Esophagus (tissue), 2 donors: ENCODE results near the gene PLCXD1. TPM values are rescaled to one million over a fixed set of nuclear protein-coding genes. Genes with fewer than 3 reads are reported as not detected.
"Not testable (repeated sequence)": the region's sequence is repeated elsewhere in the genome, so short reads cannot be mapped to it uniquely, and the experiment has no call there.

Source experiments
- H3K27ac ChIP-seq, 2 donors: one replicate each; pipeline ENCODE4 v1.5.1; 2013; ENCODE audit warnings: low read depth in 2 of 2, mild to moderate bottlenecking in 2 of 2, inconsistent platforms in 1 of 2, low read length in 1 of 2, moderate library complexity in 1 of 2
- H3K27me3 ChIP-seq, 2 donors: one replicate each; pipeline ENCODE4 v1.6.1; 2013; ENCODE audit warnings: low read length in 2 of 2, control low read depth in 1 of 2, mild to moderate bottlenecking in 1 of 2; ENCODE audit not compliant: insufficient read depth in 2 of 2, control insufficient read depth in 1 of 2
- H3K36me3 ChIP-seq, 2 donors: one replicate each; pipeline ENCODE4 v1.6.1; 2013; ENCODE audit warnings: low read length in 1 of 2; ENCODE audit not compliant: control insufficient read depth in 2 of 2, insufficient read depth in 2 of 2
- H3K4me1 ChIP-seq, 2 donors: one replicate each; pipeline ENCODE4 v1.6.1; 2013; ENCODE audit warnings: low read length in 1 of 2; ENCODE audit not compliant: control insufficient read depth in 2 of 2, insufficient read depth in 2 of 2
- H3K4me3 ChIP-seq, 2 donors: one replicate each; pipeline ENCODE4 v1.5.1; 2013; ENCODE audit warnings: low read length in 2 of 2, mild to moderate bottlenecking in 2 of 2, low read depth in 1 of 2, moderate library complexity in 1 of 2
- H3K9me3 ChIP-seq, 2 donors: one replicate each; pipeline ENCODE4 v1.6.1; 2013; ENCODE audit warnings: mild to moderate bottlenecking in 2 of 2, low read depth in 1 of 2, low read length in 1 of 2, moderate library complexity in 1 of 2; ENCODE audit not compliant: control insufficient read depth in 2 of 2, insufficient read depth in 1 of 2
- WGBS, 2 donors: extraction: QIAGEN DNeasy Blood & Tissue Kit; methylation state at CpG; one replicate each; pipeline ENCODE4 v1.1.7; 2013; 5-methylcytosine and 5-hydroxymethylcytosine counted together
- polyA plus RNA-seq, 2 donors: library from polyadenylated mRNA; stranded (reverse); fragments of 200-250 nt; gene quantifications; one replicate each; pipeline ENCODE4 v1.2.3, GENCODE V29; 2013
- donor health status: healthy with polysubstance abuse.
- donor health status: Bipolar disorder and iron deficiency.

PLCXD1 gene
- polyA plus RNA-seq, 2 donors, result 14.5 to 19.3 TPM

- no peaks in the 10 kb centered on the region for H3K36me3 ChIP-seq
- H3K4me1 ChIP-seq, result no peaks in the 10 kb centered on the region
- 90% methylated on average over 40 to 44 of the region's 44 CpGs for WGBS, 2 donors
- no peak overlapping the region for H3K27ac ChIP-seq
- H3K27me3 ChIP-seq, result no peaks in the 10 kb centered on the region
- H3K4me3 ChIP-seq, result no peak overlapping the region
- H3K9me3 ChIP-seq, result peaks cover 0 to 7% of the 10 kb centered on the region in 2 donors
These were observed 27.5 kb upstream of the PLCXD1 start for GRCh38 chrX:253451-254297.

DNA sequence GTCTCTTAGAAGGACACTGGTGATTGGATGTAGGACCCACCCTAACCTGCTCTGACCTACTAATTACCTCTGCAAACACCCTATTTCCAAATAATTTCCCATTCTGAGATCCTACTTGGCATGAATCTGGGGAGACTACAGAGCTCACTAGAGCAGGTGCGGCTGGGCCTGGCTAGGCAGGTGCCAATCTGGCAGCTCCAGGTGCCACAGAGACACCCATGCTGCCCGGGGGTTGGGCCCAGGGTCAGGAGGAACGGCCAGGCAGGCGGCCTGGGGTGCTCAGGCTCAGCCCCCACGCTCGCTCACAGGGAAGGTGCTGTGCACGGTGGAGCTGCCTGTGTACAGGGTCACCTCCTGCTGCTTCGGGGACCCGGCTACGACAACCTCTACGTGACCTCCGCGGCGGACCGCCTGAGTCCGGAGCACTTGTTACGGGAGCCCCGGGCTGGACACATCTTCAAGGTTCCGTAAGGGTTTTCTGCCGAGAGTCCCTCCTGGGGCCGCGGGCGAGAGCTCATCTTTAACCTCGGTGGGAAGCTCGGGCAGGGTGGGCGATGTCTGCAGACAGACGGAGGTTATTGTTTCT lies 26.5 kb upstream of the PLCXD1 start:
- no peak overlapping the region for H3K27ac ChIP-seq
- H3K4me1 ChIP-seq, result no peaks in the 10 kb centered on the region
- peaks cover 0 to 7% of the 10 kb centered on the region in 2 donors for H3K9me3 ChIP-seq
- no peaks in the 10 kb centered on the region for H3K36me3 ChIP-seq
- 94% methylated on average over 27 of the region's 27 CpGs for WGBS, 2 donors
- no peak overlapping the region for H3K4me3 ChIP-seq
- no peaks in the 10 kb centered on the region for H3K27me3 ChIP-seq

DNA sequence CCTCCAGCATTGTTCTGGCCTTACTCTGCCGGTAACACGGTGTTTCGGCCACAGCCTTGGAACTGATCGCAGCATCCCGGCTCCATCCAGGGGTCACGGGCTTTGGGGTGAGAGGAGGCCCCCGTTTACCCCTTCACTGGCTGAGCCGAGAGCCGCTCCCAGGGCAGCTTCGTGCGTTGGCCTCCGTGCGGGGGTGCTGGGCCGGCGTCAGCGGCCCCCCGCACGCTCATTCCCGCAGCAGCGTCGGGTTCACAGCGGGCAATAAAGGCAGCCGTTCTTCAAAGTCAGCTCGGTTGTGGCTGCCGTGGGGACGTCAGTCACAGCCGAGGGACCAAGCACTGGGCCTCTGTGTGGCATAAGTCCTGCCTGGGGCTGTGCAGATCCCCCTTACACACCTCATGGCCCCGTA lies 25.3 kb upstream of the PLCXD1 start:
- Histone ChIP-seq H3K4me1 (no peaks in the 10 kb centered on the region), H3K27ac (no peak overlapping the region), H3K27me3 (no peaks in the 10 kb centered on the region), H3K36me3 (no peaks in the 10 kb centered on the region), H3K4me3 (no peak overlapping the region), H3K9me3 (peaks cover 0 to 7% of the 10 kb centered on the region in 2 donors)
- 83 to 88% methylated on average over 28 of the region's 28 CpGs for WGBS, 2 donors

GRCh38 chrX:257054-257453 lies 24.1 kb upstream of the PLCXD1 start:
- not testable (repeated sequence) for H3K27me3 ChIP-seq, H3K4me3 ChIP-seq, H3K36me3 ChIP-seq, H3K9me3 ChIP-seq, H3K4me1 ChIP-seq, H3K27ac ChIP-seq
- WGBS, 2 donors, result 86 to 90% methylated on average over 14 of the region's 14 CpGs

GRCh38 chrX:257681-258289 lies 23.4 kb upstream of the PLCXD1 start:
- no peaks in the 10 kb centered on the region for H3K4me1 ChIP-seq
- peaks cover 0 to 3% of the 10 kb centered on the region in 2 donors for H3K9me3 ChIP-seq
- no peak overlapping the region for H3K4me3 ChIP-seq
- H3K27ac ChIP-seq, result no peak overlapping the region
- H3K27me3 ChIP-seq, result no peaks in the 10 kb centered on the region
- 75 to 82% methylated on average over 21 of the region's 21 CpGs for WGBS, 2 donors
- no peaks in the 10 kb centered on the region for H3K36me3 ChIP-seq

DNA sequence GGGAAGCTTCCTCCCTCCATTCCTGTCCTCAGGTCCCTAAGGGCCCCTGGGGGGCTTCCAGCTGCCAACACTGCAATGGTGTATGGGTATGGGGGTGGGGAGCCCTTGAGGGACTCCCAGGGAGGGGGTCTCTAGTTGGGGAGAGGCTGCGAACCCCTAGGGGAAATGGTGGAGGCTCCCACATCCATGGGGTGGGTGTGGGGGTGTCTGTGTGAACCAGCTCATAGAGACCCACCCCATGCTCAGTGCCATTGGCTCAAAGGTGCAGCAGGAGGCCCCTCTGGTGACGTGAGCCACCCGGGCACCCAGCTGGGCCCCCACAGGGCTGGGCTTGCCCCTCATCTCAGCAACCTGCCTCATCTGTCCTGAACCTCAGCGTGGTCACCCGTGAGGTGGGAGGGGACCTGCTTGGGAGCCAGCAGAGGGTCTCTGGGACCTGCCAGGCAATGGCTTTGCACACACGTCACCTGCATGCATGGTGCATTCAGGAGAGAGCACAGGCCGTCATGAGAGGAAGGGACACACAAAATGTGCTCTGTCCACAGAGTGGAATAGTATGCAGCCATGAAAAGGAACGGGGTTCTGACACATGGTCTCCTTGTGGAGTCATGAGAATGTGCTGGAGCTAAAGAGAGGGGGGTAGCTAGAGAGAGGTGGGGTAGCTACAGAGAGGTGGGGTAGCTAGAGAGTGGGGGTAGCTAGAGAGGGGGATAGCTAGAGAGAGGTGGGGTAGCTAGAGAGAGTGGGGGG lies 22.7 kb upstream of the PLCXD1 start:
- H3K4me1 ChIP-seq, result no peaks in the 10 kb centered on the region
- no peak overlapping the region for H3K27ac ChIP-seq
- H3K27me3 ChIP-seq, result no peaks in the 10 kb centered on the region
- no peaks in the 10 kb centered on the region for H3K36me3 ChIP-seq
- H3K9me3 ChIP-seq, result peaks cover 0 to 3% of the 10 kb centered on the region in 2 donors
- H3K4me3 ChIP-seq, result no peak overlapping the region
- WGBS, 2 donors, result 73 to 89% methylated on average over 8 of the region's 8 CpGs

DNA sequence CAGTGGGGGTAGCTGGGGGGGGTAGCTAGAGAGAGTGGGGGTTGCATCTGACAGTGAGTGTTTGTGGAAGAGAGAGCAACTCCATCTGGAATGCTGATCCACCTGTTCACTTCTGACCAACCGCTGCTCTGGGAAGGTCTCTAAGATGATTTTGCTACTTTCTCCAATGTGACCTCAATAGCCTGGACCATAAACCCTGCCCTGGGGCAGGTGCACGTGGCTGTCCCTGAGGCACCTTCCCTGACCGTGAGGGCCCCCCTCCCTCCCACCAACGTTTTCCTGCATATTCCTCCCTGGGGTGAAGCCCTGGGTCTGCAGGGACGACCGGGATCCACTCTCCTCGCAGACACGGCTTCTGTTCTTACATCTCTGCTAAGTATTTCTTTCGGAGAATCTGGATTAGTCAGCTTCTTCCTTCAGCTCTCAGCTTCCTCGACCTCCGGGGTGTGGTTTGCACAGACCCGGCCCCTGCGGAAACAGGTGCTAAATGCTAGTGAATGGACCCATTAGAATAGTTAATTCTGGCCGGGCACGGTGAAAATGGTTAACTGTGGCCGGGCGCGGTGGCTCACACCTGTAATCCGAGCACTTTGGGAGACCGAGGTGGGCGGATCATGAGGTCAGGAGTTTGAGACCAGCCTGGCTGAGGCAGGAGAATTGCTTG lies 21.4 kb upstream of the PLCXD1 start:
- Histone ChIP-seq H3K27ac (no peak overlapping the region), H3K9me3 (no peaks in the 10 kb centered on the region), H3K4me3 (no peak overlapping the region), H3K4me1 (no peaks in the 10 kb centered on the region), H3K27me3 (no peaks in the 10 kb centered on the region), H3K36me3 (no peaks in the 10 kb centered on the region)
- 63 to 69% methylated on average over 21 of the region's 21 CpGs for WGBS, 2 donors

- Histone ChIP-seq H3K4me1 (no peaks in the 10 kb centered on the region), H3K4me3 (no peak overlapping the region), H3K36me3 (no peaks in the 10 kb centered on the region), H3K27me3 (no peaks in the 10 kb centered on the region), H3K9me3 (no peaks in the 10 kb centered on the region), H3K27ac (peak overlapping the region in 1 of 2 donors; percentile 5)
- 54 to 58% methylated on average over 31 to 32 of the region's 32 CpGs for WGBS, 2 donors
These were observed 19.8 kb upstream of the PLCXD1 start for GRCh38 chrX:261167-261918.
